ENCODE measurements around the gene CD19. TPM values are rescaled to one million over a fixed set of nuclear protein-coding genes. Genes with fewer than 3 reads are reported as not detected.

Gene CD19
- total RNA-seq, 3 donors from 2014 or later (not counting 1 experiment from before 2014, with no cell fraction given), result 0.79 to 2.5 (median 0.96) TPM

DNA sequence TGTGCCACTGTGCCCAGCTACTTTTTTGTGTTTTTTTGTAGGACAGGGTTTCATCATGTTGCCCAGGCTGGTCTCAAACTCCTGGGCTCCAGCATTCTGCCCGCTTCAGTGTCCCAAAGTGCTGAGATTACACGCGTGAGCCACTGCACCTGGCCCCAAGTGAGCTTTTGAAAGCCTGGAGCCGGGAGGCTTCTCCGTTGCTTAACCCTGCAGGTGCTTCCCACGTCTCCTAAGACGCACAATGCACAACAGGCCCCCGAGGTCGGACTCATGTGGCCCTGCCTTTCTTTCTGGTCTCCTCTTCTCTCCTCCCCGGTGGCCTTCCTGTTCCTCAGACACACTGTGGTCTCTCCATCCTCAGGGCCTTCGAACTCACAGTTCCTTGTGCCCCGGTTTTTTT, 19.2 kb upstream of the CD19 start:
- DNase-seq (no peak), ATAC-seq (no peak)
- WGBS (ENCODE audit: insufficient coverage), result 94% methylated on average over 12 of the region's 12 CpGs
- H3K27me3 Mint-ChIP-seq (ENCODE audit: low read depth in 2 of 2), result no peaks in the 10 kb centered on the region
- H3K36me3 Mint-ChIP-seq, result peaks cover 9% of the 10 kb centered on the region
- intact Hi-C loops (cut with micrococcal nuclease), result no loop called here
- no peak overlapping the region for H3K4me3 Mint-ChIP-seq
- Histone ChIP-seq H3K27ac (ENCODE audit: low read length) (no peak overlapping the region), H3K27me3 (ENCODE audit: control insufficient read depth, insufficient read depth, low read length) (no peaks in the 10 kb centered on the region), H3K4me1 (ENCODE audit: control insufficient read depth, insufficient read depth, low read length) (no peaks in the 10 kb centered on the region), H3K9me3 (ENCODE audit: control insufficient read depth, insufficient read depth, low read length) (no peaks in the 10 kb centered on the region), H3K36me3 (ENCODE audit: control insufficient read depth, insufficient read depth, low read length) (peaks cover 46% of the 10 kb centered on the region), H3K4me3 (ENCODE audit: low read length) (no peak overlapping the region)
- no peaks in the 10 kb centered on the region for H3K9me3 Mint-ChIP-seq
- peaks cover 0 to 5% of the 10 kb centered on the region in 2 donors for H3K4me1 Mint-ChIP-seq
- TF ChIP-seq, protein P1, sequence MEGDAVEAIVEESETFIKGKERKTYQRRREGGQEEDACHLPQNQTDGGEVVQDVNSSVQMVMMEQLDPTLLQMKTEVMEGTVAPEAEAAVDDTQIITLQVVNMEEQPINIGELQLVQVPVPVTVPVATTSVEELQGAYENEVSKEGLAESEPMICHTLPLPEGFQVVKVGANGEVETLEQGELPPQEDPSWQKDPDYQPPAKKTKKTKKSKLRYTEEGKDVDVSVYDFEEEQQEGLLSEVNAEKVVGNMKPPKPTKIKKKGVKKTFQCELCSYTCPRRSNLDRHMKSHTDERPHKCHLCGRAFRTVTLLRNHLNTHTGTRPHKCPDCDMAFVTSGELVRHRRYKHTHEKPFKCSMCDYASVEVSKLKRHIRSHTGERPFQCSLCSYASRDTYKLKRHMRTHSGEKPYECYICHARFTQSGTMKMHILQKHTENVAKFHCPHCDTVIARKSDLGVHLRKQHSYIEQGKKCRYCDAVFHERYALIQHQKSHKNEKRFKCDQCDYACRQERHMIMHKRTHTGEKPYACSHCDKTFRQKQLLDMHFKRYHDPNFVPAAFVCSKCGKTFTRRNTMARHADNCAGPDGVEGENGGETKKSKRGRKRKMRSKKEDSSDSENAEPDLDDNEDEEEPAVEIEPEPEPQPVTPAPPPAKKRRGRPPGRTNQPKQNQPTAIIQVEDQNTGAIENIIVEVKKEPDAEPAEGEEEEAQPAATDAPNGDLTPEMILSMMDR (IDR thresholded peaks at IDR 0.05), result no peak
- peak overlapping the region in 1 of 2 donors; percentile 14 for H3K27ac Mint-ChIP-seq

DNA sequence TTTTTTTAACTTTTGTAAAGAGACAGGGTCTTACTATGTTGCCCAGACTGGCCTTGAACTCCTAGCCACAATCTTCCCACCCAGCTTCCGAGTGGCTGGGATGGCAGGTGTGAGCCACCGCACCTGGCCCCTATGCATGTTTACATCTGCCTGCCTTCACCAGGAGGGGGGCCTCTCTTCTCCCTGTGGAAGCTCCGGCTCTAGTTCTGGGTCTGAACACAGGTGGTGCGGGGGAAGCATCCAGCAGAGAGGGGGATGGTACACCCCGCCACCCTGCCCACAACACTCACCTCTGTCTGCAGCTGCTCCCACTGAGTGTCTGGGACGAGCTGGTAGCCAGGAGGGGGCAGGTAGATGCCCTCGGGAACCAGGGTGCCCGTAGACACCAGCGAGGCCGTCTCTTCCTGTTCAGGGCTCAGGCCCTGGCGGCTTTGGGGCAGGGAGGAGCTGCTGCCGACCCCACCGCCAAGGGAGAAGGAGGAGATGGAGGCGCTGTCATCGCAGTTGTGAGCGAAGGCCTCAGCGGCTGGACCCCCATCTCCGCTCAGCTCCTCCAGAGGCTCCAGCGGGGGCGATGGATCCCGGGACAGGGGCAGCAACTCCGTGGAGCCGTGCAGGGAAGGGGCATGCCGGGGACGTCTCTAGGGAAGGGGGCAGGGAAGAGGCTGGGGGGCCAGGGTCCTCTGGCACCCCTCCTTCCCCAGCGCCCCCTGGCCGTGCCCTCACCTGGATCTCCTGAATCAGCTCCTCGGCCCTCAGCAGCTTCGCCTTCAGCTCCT, 17.6 kb upstream of the CD19 start:
- no peak for ATAC-seq
- H3K27me3 Mint-ChIP-seq (ENCODE audit: low read depth in 2 of 2), result no peaks in the 10 kb centered on the region
- H3K4me3 Mint-ChIP-seq, result no peak overlapping the region
- no peak overlapping the region for H3K27ac Mint-ChIP-seq
- TF ChIP-seq, protein P1 (IDR thresholded peaks at IDR 0.05), result no peak
- no peaks in the 10 kb centered on the region for H3K27me3 ChIP-seq (ENCODE audit: control insufficient read depth, insufficient read depth, low read length)
- H3K36me3 ChIP-seq (ENCODE audit: control insufficient read depth, insufficient read depth, low read length), result peaks cover 41% of the 10 kb centered on the region
- H3K4me3 ChIP-seq (ENCODE audit: low read length), result no peak overlapping the region
- no peaks in the 10 kb centered on the region for H3K9me3 ChIP-seq (ENCODE audit: control insufficient read depth, insufficient read depth, low read length)
- no peaks in the 10 kb centered on the region for H3K4me1 ChIP-seq (ENCODE audit: control insufficient read depth, insufficient read depth, low read length)
- intact Hi-C loops (cut with micrococcal nuclease), result no loop called here
- DNase-seq, result no peak
- no peaks in the 10 kb centered on the region for H3K9me3 Mint-ChIP-seq
- H3K4me1 Mint-ChIP-seq, result peaks cover 0 to 5% of the 10 kb centered on the region in 2 donors
- peaks cover 9% of the 10 kb centered on the region for H3K36me3 Mint-ChIP-seq
- H3K27ac ChIP-seq (ENCODE audit: low read length), result no peak overlapping the region
- WGBS (ENCODE audit: insufficient coverage), result 96% methylated on average over 27 of the region's 29 CpGs

DNA sequence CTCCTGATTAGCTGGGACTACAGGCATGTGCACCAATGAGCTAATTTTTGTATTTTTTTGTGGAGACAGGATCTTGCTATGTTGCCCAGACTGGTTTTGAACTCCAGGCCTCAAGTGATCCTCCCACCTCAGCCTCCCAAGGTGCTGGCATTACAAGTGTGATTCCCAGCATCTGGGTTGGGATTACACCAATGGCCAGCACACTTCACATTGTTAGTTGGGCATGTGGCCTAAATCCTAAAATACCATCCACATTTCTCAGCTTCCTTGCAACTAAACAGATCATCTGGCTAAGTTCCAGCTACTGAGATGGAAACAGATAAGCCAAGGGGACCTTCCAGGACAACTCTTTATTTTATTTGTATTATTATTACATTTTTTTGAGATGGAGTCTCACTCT, 16.6 kb upstream of the CD19 start:
- no peak overlapping the region for H3K4me3 Mint-ChIP-seq
- H3K27me3 ChIP-seq (ENCODE audit: control insufficient read depth, insufficient read depth, low read length), result no peaks in the 10 kb centered on the region
- H3K4me1 Mint-ChIP-seq, result peaks cover 0 to 5% of the 10 kb centered on the region in 2 donors
- ATAC-seq (no peak), DNase-seq (no peak)
- no peaks in the 10 kb centered on the region for H3K9me3 Mint-ChIP-seq
- peaks cover 9% of the 10 kb centered on the region for H3K36me3 Mint-ChIP-seq
- no peak overlapping the region for H3K27ac ChIP-seq (ENCODE audit: low read length)
- peaks cover 49% of the 10 kb centered on the region for H3K36me3 ChIP-seq (ENCODE audit: control insufficient read depth, insufficient read depth, low read length)
- intact Hi-C loops (cut with micrococcal nuclease), result no loop called here
- H3K4me3 ChIP-seq (ENCODE audit: low read length), result no peak overlapping the region
- no peaks in the 10 kb centered on the region for H3K9me3 ChIP-seq (ENCODE audit: control insufficient read depth, insufficient read depth, low read length)
- TF ChIP-seq, protein P1 (IDR thresholded peaks at IDR 0.05), result no peak
- H3K27ac Mint-ChIP-seq, result no peak overlapping the region
- no peaks in the 10 kb centered on the region for H3K4me1 ChIP-seq (ENCODE audit: control insufficient read depth, insufficient read depth, low read length)
- H3K27me3 Mint-ChIP-seq (ENCODE audit: low read depth in 2 of 2), result no peaks in the 10 kb centered on the region

DNA sequence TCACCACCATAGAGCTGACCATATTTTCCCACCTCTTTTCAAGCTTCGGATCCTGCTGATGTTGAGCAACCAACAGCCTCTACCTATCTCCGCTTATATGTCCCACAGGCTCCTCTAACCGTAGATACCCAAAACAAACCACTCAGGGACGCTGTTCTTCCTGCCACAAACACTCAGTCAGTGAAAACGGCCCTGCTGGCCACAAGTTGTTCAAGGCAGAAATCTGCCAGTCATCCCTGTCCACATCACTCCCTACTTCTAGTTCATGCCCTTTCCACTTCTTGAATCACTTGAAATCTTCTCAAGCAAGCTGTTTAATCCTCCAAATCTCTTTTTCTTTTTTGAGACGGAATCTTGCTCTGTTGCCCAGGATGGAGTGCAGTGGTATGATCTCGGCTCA, 14.7 kb upstream of the CD19 start:
- intact Hi-C loops (cut with micrococcal nuclease), result no loop called here
- Mint-ChIP-seq H3K27me3 (ENCODE audit: low read depth in 2 of 2) (no peaks in the 10 kb centered on the region), H3K9me3 (no peaks in the 10 kb centered on the region), H3K4me3 (no peak overlapping the region), H3K27ac (peak overlapping the region in 1 of 2 donors; percentile 12), H3K36me3 (peaks cover 9% of the 10 kb centered on the region), H3K4me1 (peaks cover 6 to 11% of the 10 kb centered on the region in 2 donors)
- TF ChIP-seq, protein P1 (IDR thresholded peaks at IDR 0.05), result no peak
- Histone ChIP-seq H3K27me3 (ENCODE audit: control insufficient read depth, insufficient read depth, low read length) (no peaks in the 10 kb centered on the region), H3K4me3 (ENCODE audit: low read length) (no peak overlapping the region), H3K27ac (ENCODE audit: low read length) (no peak overlapping the region), H3K4me1 (ENCODE audit: control insufficient read depth, insufficient read depth, low read length) (no peaks in the 10 kb centered on the region), H3K36me3 (ENCODE audit: control insufficient read depth, insufficient read depth, low read length) (peaks cover 48% of the 10 kb centered on the region), H3K9me3 (ENCODE audit: control insufficient read depth, insufficient read depth, low read length) (no peaks in the 10 kb centered on the region)
- DNase-seq (no peak), ATAC-seq (no peak)
- 86% methylated on average over 7 of the region's 7 CpGs for WGBS (ENCODE audit: insufficient coverage)
